NCI-H2227 (cell line): ENCODE results near the gene GTF2B.
A peak's percentile ranks its signal among the peaks of the same experiment; 100 is the strongest.
"Not testable (repeated sequence)": the region's sequence is repeated elsewhere in the genome, so short reads cannot be mapped to it uniquely, and the experiment has no call there.

ENCODE experiments used
- DNase-seq: peaks from one replicate; lab custom pipeline; 2025; ENCODE audit not compliant: unreplicated experiment; lab: John Stamatoyannopoulos, UW

GTF2B gene

DNA sequence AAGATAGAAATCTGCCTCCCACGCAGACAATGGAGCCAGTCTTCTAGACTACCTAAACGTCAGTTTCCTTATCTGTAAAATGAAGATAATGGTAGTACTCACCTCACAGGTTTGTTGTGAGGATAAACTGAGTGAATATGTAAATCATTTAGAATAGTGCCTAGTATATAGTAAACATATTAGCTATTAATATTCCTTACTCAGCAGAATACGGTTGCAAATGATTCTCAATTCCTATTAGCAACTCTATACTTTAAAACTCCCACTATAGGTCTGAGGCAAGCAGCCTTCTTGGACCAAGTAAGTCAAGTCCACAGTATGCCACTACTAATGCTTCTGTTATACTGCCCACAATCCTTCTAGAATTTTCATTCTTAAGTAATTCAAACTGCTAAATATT, 5.4 kb downstream of the GTF2B start:
- DNase-seq, result no peak

DNA sequence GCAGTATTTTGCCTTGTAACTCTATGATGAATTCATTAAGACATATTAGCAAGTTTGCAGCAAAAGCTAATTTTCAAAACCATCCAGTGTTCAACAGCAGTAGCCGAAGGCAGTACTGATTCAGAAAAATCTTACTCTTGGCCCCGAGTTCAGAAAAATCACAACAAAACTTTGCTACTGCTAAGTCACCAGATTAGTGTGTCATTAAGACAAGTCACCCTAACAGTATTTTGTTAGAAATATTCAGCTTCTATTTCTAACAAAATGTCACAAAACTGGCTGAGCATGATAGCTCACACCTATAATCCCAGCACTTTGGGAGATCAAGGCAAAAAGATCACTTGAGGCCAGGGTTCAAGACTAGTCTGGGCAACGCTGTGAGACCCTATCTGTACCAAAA, 8.2 kb downstream of the GTF2B start:
- no peak for DNase-seq

DNA sequence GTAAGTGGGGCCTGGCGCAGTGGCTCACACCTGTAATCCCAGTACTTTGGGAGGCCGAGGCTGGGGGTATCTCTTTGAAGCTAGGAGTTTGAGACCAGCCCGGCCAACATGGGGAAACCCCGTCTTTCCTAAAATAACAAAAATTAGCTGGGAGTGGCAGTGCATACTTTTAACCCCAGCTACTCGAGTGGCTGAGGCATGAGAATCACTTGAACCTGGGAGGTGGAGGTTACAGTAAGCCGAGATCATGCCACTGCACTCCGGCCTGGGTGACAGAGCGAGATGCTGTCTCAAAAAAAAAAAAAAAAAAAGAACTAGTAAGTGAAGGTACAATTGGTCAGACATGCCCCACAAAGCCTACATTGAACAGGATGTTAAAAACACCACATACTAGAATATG, 10.7 kb downstream of the GTF2B start:
- DNase-seq, result not testable (repeated sequence)

DNA sequence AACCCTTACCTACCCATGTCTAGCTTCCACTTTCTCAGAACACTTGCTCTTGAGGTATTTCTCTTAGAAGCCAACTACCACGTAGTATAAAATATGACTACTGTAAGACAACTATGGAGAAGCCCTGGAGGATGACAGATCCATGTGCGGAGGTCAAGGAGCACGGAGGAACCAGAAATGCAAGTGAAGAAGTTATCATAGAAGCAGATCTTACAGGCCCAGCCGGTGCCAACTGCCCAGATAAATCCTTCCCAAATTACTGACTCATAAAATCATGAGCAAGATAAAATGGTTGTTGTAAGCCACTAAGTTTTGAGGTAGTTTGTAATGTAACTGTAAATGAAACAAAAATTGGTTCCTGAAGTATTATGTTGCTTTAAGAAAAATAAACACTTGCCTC, 12.6 kb downstream of the GTF2B start:
- DNase-seq, result no peak

DNA sequence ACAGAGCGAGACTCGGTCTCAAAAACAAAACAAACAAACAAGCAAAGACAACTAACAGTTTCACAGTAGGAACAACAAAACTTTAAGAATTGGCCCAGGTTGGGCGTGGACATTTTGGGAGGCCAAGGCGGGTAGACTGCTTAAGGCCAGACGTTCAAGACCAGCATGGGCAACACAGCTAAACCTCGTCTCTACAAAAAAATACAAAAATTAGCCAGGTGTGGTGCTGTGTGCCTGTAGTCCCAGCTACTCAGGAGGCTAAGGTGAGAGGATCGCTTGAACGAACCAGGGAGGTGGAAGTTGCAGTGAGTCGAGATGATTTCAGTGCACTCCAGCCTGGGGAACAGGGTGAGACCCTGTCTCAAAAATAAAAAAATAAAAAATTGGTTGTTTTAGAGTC, 13.5 kb downstream of the GTF2B start:
- DNase-seq, result no peak

DNA sequence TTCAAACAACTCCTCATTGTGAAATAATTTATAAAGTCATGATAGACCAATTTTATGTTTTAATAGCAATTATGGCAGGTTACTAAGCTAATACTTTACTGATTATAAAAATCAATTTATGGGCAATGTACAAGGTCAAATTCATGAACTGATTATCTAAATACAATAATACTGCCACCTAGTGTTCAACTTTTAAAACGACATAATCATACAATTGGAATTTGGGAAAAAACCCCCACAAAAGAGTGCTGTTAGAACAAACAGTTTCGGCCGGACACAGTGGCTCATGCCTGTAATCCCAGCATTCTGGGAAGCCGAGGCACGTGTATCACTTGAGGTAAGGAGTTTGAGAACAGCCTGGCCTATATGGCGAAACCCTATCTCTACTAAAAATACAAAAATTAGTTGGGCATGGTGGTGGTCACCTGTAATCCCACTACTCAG, 14.0 kb downstream of the GTF2B start:
- peak; percentile 29 for DNase-seq

DNA sequence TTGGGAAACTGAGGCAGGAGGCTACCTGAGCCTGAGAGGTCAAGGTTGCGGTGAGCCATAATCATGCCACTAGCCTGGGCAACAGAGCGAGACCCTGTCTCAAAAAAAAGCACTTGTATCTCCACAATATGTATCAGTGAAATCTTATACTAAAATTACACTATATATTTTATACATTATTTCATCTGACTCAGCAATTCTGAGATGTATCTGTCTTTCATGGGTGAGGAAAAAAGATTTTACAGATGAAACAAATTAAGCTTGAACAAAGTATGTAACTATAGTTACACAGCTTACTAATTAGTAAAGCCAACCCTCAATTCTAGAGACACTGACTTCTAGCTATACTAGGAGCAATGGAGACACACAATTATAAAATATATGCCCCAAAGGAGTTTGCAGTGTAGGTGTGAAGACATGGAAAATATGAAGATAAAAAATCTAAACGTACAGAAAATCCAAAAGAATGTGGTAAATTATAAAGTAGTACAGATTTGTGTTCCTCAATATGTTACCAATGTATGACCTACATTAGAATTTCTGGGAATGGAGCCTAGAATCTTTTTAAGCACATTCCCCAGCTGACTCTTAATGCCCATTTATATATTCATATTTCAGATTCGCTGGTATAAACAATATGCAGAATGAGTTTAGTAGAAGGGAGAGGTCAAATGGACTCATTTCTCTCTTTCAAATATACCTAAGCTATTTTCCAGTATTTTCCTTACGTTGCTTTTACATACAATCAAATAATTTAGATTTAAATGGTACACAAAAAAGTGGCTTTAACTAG, 14.6 kb downstream of the GTF2B start:
- no peak for DNase-seq

DNA sequence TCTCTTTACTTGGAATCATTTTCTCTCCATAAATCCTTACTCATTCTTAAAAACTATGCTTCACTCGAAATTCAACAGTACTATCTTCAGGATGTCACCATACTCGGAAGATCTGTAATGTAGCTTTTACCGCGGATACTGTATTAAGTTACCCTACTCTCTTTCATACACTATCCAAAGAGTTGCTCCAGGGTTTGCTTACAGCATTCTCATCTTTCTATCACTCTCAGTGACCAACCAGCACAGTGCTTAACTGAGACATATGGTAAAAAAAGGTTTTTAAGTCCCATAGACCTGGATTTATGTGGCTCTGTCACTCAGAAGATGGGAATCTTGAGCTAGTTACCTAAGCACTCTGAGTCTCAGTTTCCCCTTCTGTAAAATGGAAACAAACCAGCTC, 15.8 kb downstream of the GTF2B start:
- no peak for DNase-seq

DNA sequence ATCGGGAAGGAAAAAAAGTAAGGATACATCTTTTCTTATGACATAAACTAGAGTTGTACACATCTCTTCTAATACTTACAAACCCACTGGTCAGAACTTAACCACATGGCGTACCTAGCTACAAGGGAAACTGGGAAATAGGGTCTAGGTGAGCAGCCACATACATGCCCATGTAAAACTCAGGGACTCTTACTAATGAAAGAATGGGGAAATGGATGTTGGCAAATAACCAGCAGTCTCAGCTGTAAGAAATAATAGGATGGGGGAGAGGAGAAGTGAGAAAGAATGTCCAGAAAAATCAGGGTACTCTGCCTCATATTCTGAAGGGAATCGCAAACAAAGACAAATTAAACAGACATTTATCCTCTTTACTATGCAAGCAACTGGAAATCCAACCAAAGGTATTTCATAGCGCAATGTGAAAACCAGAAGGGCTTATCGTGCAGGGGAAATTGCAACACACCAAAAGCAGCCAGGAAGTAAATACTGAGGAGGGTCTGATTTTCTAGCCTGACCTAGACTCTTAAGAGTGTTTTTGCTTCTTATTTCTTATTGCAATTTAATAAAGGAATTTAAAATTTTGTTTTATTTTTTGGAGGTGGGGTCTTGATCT, 17.5 kb downstream of the GTF2B start:
- no peak for DNase-seq

DNA sequence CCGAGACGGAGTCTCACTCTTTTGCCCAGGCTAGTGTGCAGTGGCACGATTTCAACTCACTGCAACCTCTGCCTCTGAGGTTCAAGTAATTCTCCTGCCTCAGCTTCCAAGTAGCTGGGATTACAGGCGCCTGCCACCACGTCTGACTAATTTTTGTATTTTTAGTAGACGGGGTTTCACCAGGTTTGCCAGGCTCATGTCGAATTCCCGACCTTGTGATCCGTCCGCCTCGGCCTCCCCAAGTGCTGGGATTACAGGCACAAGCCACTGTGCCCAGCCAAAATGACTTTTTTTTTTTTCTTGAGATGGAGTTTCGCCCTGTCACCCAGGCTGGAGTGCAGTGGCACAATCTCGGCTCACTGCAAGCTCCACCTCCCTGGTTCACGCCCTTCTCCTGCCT, 21.7 kb downstream of the GTF2B start:
- not testable (repeated sequence) for DNase-seq

DNA sequence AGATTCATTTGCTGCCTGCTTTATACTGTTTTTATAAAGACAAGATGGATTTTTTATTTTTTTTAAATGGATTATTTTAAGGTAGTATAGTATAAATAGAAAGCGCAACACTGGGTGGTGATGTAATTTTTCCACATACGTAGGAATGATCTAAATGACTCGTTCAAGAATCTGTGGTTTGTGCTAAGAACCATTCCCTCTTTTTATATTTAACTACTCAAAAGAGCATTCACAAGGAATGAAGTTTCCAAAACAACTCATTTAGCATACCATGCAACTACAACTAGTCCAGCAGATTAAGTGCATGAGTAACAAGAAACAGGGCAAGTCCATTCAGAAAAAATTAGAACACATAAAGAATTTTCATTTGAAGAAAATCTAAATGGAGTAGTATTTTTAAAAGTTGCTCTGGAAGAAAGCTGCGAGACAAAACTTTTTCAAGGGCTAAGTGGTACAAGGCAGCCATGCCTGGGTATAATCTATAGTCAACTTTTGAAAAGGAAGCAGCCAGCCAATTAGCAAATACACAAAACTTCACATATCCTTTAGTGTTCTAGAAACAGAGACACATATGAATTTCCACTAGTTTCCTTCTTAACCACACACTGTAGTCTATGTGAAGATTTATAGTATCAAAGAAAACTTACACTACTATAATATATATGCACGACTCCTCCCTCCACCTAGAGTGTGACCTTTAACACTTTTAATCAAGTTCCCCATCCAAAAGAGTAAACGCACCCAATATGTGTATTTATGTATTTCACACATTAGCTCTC, 23.4 kb downstream of the GTF2B start:
- DNase-seq, result no peak

DNA sequence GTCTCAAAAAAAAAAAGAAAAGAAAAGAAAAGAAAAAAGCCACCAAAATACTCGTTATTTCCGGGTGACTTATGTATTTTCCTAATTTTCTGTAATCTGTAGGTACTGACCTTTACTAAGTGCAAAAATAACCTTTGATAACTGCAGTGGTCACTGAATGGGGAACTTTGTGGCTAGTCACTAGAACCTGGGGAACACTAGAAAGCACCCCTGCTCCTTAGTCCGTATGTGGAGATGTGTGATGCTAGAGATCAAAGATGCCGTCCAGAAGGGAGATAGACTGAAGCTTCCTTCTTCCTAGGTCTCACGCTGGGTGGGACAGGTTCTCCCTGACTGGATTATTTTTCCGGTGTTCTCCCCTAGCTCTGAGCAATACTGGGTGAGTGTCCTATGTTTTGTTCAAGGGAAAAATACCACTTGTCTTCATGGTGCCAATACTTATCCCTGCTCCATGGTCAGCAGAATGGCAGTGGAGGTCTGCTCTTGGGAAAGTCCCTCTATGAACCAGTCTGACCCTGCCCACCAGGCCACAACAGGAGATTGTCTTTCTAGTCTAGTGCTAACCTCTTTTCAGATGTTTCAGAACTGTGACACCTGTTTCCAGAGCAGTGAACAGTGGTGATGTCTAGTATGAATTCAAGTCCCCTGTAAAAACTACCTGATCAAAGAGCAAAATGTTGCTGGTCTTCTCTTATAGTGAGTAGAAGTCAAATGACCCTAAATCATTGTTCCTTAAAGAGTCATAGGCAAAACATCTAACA, 39.9 kb downstream of the GTF2B start:
- DNase-seq, result no peak

DNA sequence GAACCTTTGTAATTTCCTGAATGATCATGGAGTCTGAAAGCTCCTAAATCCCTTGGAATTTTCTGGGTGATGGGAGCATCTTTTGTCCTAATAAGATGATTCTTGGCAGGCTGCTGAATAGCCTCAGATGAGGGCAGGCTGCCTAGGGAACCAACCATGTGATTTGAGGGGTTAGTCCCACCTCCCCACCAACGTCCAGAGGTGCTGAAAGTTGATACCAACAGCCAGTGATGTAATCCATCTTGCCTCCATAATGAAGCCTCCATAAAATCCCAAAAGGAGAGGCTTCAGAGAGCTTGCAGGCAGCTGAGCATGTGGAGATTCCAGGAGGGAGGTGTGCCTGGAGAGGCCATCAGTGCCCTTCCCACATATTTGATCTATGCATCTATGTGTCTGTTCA, 43.7 kb downstream of the GTF2B start:
- DNase-seq, result no peak

DNA sequence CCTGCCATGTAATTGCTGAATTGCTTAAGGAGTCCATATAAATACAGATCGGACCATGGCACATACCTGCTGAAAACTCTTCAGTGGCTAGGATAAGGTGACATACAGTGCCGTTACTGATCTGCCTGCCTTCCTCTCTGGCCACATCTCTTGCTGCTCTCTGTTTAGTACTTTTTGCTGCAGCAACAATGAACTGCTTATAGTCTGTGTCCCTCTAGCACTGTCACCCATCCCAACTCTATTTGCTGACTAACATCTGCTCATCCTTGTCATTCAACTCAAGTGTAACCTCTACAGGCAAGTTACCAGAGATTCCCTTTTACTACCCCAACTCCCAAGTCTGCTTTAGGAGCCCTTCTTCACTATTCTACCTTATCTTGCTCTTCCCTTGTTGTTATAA, 65.6 kb downstream of the GTF2B start:
- no peak for DNase-seq

DNA sequence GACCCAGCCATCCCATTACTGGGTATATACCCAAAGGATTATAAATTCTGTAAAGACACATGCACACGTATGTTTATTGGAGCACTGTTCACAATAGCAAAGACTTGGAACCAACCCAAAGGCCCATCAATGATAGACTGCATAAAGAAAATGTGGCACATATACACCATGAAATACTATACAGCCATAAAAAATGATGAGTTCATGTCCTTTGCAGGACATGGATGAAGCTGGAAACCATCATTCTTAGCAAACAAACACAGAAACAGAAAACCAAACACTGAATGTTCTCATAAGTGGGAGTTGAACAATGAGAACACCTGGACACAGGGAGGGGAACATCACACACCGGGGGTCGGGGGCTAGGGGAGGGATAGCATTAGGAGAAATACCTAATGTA, 71.7 kb downstream of the GTF2B start:
- not testable (repeated sequence) for DNase-seq

DNA sequence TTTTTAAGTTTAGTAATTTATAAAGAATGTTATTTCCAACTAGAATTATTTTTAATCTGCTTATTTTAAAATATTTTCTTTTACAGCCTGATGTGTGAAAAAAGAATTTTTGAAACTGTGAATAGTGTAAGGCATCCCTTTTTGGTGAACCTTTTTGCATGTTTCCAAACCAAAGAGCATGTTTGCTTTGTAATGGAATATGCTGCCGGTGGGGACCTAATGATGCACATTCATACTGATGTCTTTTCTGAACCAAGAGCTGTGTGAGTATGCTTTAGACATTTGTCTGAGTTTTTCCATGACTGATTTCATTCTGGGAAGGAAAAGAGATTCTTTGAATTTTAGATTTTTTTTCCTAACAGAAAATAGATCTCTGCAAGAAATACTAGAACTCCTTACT, 77.9 kb downstream of the GTF2B start:
- DNase-seq, result no peak

DNA sequence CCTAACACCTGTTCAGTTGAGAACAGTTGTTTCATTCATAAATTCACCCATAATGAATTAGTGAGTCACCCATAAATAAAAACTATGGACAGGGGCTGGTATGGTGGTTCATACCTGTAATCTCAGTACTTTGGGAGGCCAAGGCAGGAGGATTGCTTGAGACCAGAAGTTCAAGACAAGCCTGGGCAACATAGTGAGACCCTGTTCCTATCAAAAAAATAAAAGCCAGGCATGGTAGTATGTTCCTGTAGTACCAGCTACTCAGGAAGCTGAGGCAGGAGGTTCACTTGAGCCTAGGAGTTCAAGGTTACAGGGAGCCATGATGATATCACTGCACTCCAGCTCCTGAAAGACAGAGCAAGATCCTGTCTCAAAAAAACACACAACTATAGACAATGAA, 79.0 kb downstream of the GTF2B start:
- no peak for DNase-seq

DNA sequence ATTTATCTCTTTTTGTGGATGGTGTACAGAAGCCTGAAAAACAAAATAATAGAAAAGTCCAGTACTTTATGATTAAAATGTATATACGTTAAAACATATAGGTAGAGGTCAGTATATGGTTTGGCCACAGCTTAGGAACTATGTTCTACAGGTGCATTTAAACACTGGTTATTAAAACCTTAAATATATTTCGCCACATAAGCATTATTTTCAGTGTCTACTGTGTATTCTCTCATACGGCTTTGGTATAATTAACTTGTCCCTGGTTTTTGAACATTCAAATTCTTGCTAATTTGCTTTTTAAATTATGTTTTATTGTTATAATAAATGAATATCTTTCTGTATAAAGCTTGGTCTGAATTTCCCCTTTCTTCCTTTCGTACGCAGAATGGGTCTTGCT, 87.9 kb downstream of the GTF2B start:
- no peak for DNase-seq

DNA sequence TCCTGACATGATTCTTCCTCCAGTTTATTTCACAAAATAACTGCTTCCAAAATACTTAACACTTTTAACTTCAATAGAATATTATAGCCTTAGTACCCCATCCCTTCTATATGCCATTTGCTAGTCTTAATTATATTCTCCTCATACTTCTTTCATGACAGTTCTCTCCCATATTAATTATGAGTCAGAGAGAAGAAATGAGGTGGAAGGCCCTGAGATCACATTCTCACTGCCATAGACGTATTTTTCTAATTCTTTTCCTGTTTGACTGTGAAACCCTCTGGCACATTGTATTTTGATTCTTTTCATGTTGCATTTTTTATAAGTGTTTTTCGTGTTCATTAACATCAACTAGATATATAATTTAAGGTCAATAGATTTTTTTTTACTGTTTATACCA, 88.4 kb downstream of the GTF2B start:
- DNase-seq, result no peak
